Peyer's patch (tissue), 4 donors: Measurements from ENCODE around the gene HSPBP1. TPM values are rescaled to one million over a fixed set of nuclear protein-coding genes. Genes with fewer than 3 reads are reported as not detected.

Experiments
- DNase-seq, 3 donors: peaks; one replicate each; pipeline ENCODE4 v3.0.0-alpha.2; 2017 to 2019
- H3K27ac ChIP-seq, 4 donors: fragments of 200-600 bp; sonication (generic); one replicate each; pipeline ENCODE4 v1.5.1; 2016 to 2019
- H3K27me3 ChIP-seq, 2 donors: fragments of 200-600 bp; sonication (generic); one replicate each; pipeline ENCODE4 v1.5.1; 2019
- H3K36me3 ChIP-seq, 3 donors: fragments of 200-600 bp; sonication (generic); one replicate each; pipeline ENCODE4 v1.5.1; 2016 to 2019
- H3K4me1 ChIP-seq, 4 donors: fragments of 200-600 bp; sonication (generic); one replicate each; pipeline ENCODE4 v1.5.1; 2016 to 2019
- H3K4me3 ChIP-seq, 4 donors: fragments of 200-600 bp; sonication (generic); 1 replicate in 3 of 4; 2 replicates in 1 of 4; pipeline ENCODE4 v1.5.1; 2016 to 2019; ENCODE audit warnings: mild to moderate bottlenecking in 1 of 4
- H3K9me3 ChIP-seq, 4 donors: fragments of 200-600 bp; sonication (generic); one replicate each; pipeline ENCODE4 v1.5.1; 2016 to 2019; ENCODE audit warnings: mild to moderate bottlenecking in 1 of 4
- POLR2A ChIP-seq, 2 donors: fragments of 450-650 bp; IDR thresholded peaks; one replicate each; pipeline ENCODE4 v1.5.1; 2017; ENCODE audit warnings: antibody characterized with exemption in 2 of 2, mild to moderate bottlenecking in 2 of 2, moderate library complexity in 2 of 2
- total RNA-seq, 4 donors: library from RNA; depleted of rRNA; stranded (reverse); fragments of >200 nt; gene quantifications; one replicate each; pipeline ENCODE4 v1.1.0, GENCODE V29; 2016
- TF ChIP-seq, protein P1 (sequence below), 6 experiments: fragments of 450-650 bp in 4 of 6; fragments of 200-600 bp in 2 of 6; sonication (generic) in 1 of 6; IDR thresholded peaks; one replicate each; pipeline ENCODE4 v1.5.1; 2017 to 2019; ENCODE audit warnings: antibody characterized with exemption in 6 of 6, mild to moderate bottlenecking in 3 of 6, moderate library complexity in 1 of 6

The HSPBP1 gene
- total RNA-seq, 4 donors from 2014 or later, result 14.4 to 38.0 (median 25.6) TPM

DNA sequence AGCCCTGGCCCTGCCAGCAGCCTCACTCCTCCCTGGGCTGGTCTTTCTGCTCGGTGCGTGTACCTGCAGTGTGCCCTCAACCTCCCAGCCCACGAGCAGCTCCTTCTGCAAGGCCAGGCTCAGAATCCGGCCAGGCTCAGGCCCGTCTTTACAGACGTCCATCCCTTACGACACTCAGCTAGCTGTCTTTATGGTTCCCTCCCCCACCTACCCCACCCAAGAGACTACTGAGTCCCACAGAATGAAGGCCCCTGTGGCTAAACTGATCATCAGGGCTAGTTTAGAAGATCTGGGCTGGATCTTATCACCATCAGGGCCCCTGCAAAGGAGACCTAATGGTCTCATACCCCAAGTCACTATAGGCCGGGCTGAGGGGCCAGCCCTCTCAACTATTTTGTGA, 34.5 kb upstream of the HSPBP1 start:
- H3K4me3 ChIP-seq, result no peak overlapping the region
- no peak overlapping the region for H3K27ac ChIP-seq
- H3K9me3 ChIP-seq, result no peaks in the 10 kb centered on the region
- TF ChIP-seq, protein P1, sequence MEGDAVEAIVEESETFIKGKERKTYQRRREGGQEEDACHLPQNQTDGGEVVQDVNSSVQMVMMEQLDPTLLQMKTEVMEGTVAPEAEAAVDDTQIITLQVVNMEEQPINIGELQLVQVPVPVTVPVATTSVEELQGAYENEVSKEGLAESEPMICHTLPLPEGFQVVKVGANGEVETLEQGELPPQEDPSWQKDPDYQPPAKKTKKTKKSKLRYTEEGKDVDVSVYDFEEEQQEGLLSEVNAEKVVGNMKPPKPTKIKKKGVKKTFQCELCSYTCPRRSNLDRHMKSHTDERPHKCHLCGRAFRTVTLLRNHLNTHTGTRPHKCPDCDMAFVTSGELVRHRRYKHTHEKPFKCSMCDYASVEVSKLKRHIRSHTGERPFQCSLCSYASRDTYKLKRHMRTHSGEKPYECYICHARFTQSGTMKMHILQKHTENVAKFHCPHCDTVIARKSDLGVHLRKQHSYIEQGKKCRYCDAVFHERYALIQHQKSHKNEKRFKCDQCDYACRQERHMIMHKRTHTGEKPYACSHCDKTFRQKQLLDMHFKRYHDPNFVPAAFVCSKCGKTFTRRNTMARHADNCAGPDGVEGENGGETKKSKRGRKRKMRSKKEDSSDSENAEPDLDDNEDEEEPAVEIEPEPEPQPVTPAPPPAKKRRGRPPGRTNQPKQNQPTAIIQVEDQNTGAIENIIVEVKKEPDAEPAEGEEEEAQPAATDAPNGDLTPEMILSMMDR (IDR thresholded peaks at IDR 0.05), result no peak
- no peak for TF ChIP-seq POLR2A (IDR thresholded peaks at IDR 0.05)
- H3K36me3 ChIP-seq, result peaks cover 0 to 43% (median 0%) of the 10 kb centered on the region in 3 donors
- H3K27me3 ChIP-seq, result no peaks in the 10 kb centered on the region
- DNase-seq, result no peak
- H3K4me1 ChIP-seq, result no peaks in the 10 kb centered on the region

DNA sequence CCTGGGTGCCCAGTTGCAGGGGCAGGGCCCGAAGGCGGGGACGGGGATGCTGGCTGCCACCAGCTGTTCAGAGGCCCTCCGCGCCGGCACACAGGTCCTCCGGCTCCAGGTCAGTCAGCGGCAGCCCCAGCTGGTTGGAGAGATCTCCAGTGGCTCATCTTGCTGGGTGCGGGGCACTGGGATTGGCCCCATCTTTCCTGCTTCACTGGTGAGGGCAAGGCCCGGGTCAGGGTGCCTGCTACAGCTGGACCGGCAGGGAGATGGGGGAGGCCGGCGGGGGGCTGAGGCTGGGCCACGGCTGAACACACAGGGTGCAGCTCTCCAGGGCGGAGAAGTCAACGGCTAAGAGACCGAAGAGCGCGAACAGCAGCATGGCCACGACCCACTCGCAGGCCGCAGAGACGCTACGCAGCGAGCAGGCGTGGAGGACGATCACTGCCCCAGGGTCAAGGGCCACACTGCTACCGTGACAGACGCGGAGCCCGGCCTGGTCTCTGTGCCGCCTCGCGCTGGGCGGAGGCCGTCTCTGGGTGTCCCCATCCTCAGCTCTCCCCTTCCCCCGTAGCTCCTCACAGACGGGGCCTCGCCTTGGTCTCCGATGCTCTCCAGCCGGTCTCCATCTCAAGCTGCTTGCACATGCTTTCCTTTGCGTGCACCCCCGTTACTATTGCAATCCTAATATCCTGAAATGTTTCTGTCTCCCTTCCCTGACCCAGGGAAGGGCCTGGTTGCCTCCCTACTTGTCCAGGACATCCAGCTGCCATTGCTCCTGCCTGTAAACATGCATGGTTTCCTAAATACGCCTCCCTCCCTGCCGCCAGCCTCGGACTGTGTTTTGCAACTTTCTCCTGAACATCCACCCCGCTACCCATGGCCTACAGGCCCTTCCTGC, 33.0 kb upstream of the HSPBP1 start:
- Histone ChIP-seq H3K27me3 (no peaks in the 10 kb centered on the region), H3K4me3 (no peak overlapping the region), H3K4me1 (no peaks in the 10 kb centered on the region), H3K27ac (no peak overlapping the region), H3K9me3 (no peaks in the 10 kb centered on the region), H3K36me3 (peaks cover 0 to 39% (median 0%) of the 10 kb centered on the region in 3 donors)
- no peak for DNase-seq
- TF ChIP-seq POLR2A (IDR thresholded peaks at IDR 0.05), result no peak
- TF ChIP-seq, protein P1 (IDR thresholded peaks at IDR 0.05), result no peak

- TF ChIP-seq, protein P1 (IDR thresholded peaks at IDR 0.05), result no peak
- no peaks in the 10 kb centered on the region for H3K27me3 ChIP-seq
- H3K4me1 ChIP-seq, result no peaks in the 10 kb centered on the region
- H3K4me3 ChIP-seq, result no peak overlapping the region
- H3K36me3 ChIP-seq, result peaks cover 0 to 29% (median 0%) of the 10 kb centered on the region in 3 donors
- no peak overlapping the region for H3K27ac ChIP-seq
- H3K9me3 ChIP-seq, result no peaks in the 10 kb centered on the region
- no peak for DNase-seq
These were observed 31.9 kb upstream of the HSPBP1 start for GRCh38 chr19:55311797-55312196.

DNA sequence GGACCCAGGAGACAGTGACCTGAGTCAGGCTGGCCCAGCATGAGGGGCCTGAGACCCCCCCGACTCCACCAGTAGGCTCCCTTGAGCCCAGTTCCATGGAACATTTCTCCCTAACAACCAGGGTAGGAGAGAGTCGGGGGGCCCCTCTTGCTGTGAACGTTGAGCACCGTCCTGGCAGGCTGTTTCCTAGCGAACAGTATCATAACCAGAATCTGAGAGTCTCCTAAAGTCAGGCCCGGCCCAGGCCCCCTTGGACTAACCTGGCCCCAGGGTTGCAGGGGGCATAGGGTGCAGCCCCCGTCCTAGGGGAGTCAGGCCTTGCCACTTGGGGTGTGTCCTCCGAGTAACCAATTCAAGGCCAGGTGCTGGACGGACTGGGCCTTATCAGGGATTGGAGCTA, 31.5 kb upstream of the HSPBP1 start:
- TF ChIP-seq POLR2A (IDR thresholded peaks at IDR 0.05), result no peak
- TF ChIP-seq, protein P1 (IDR thresholded peaks at IDR 0.05), result no peak
- Histone ChIP-seq H3K9me3 (no peaks in the 10 kb centered on the region), H3K27ac (no peak overlapping the region), H3K27me3 (no peaks in the 10 kb centered on the region), H3K4me3 (no peak overlapping the region), H3K36me3 (peaks cover 0 to 25% (median 0%) of the 10 kb centered on the region in 3 donors), H3K4me1 (no peaks in the 10 kb centered on the region)
- DNase-seq, result no peak

DNA sequence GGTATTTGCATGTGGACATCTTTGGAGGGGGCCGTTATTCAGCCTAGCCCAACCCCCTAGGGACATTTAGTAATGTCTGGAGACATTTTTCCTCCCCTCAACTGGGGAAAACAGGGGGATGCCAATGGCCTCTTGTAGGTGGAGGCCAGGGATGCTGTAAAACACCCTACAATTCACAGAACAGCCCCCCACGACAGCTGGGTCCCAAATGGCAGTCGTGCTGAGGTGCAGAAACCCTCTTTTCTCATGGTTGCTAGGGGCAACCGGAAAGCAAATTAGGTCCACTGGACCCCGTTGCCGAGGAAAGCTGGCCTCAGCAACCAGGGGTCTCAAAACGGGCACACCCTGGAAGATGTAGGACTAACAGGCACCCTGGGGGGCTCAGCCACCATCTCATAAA, 30.6 kb upstream of the HSPBP1 start:
- no peaks in the 10 kb centered on the region for H3K9me3 ChIP-seq
- no peaks in the 10 kb centered on the region for H3K27me3 ChIP-seq
- no peak overlapping the region for H3K27ac ChIP-seq
- no peak overlapping the region for H3K4me3 ChIP-seq
- H3K36me3 ChIP-seq, result peaks cover 0 to 16% (median 0%) of the 10 kb centered on the region in 3 donors
- no peak for DNase-seq
- H3K4me1 ChIP-seq, result no peaks in the 10 kb centered on the region
- TF ChIP-seq POLR2A (IDR thresholded peaks at IDR 0.05), result no peak
- TF ChIP-seq, protein P1 (IDR thresholded peaks at IDR 0.05), result no peak
